VCaP (cell line): ENCODE measurements around the gene PRSS53.

ENCODE experiments used
- H3K27ac ChIP-seq: fragments of 450-650 bp; 2 replicates; pipeline ENCODE4 v1.5.1; 2017
- CTCF ChIP-seq: fragments of 450-650 bp; conservative IDR thresholded peaks from 2 replicates; pipeline ENCODE4 v1.5.1; 2017; ENCODE audit warnings: mild to moderate bottlenecking, moderate library complexity

PRSS53 gene

GRCh38 chr16:31113121-31114120 is 24.7 kb upstream of the PRSS53 start:
- no peak for TF ChIP-seq CTCF
- no peak overlapping the region for H3K27ac ChIP-seq

- no peak overlapping the region for H3K27ac ChIP-seq
- TF ChIP-seq CTCF: no peak
Observed at GRCh38 chr16:31112711-31113110, 24.0 kb upstream of the PRSS53 start.

- no peak for TF ChIP-seq CTCF
Observed at GRCh38 chr16:31111881-31112466, 23.2 kb upstream of the PRSS53 start.

GRCh38 chr16:31110106-31111034 is 21.6 kb upstream of the PRSS53 start:
- no peak overlapping the region for H3K27ac ChIP-seq
- TF ChIP-seq CTCF: no peak

More at GRCh38 chr16:31111881-31112466, 23.2 kb upstream of the PRSS53 start:
- H3K27ac ChIP-seq: no peak overlapping the region

- H3K27ac ChIP-seq: no peak overlapping the region
- no peak for TF ChIP-seq CTCF
Observed at GRCh38 chr16:31109622-31110021, 20.9 kb upstream of the PRSS53 start.

GRCh38 chr16:31108794-31109558 is 20.2 kb upstream of the PRSS53 start:
- no peak for TF ChIP-seq CTCF
- peak overlapping the region; percentile 73; the same call in 1 of the 2 replicates for H3K27ac ChIP-seq
